ENCODE results near the gene CD109.

- TF ChIP-seq CTCF (IDR thresholded peaks at IDR 0.05 in 4 of 5, conservative IDR thresholded peaks at IDR 0.05 in 1 of 5) (no peak), POLR2A (IDR thresholded peaks at IDR 0.05) (no peak)
Observed at GRCh38 chr6:73679009-73679408, 17.0 kb upstream of the CD109 start.

Measured in gastrocnemius medialis (tissue), 4 donors.